HG02943 (cell line): ENCODE data around the gene MYL6.
A peak's percentile ranks its signal among the peaks of the same experiment; 100 is the strongest.
"Not testable (repeated sequence)": the region's sequence is repeated elsewhere in the genome, so short reads cannot be mapped to it uniquely, and the experiment has no call there.

Experiments used
- ATAC-seq: cut with Tn5 transposase; IDR thresholded peaks from one replicate; pipeline ENCODE4 v1.9.1; 2021; ENCODE audit warnings: mild to moderate bottlenecking, low read depth, moderate library complexity; ENCODE audit not compliant: unreplicated experiment

The MYL6 gene

DNA sequence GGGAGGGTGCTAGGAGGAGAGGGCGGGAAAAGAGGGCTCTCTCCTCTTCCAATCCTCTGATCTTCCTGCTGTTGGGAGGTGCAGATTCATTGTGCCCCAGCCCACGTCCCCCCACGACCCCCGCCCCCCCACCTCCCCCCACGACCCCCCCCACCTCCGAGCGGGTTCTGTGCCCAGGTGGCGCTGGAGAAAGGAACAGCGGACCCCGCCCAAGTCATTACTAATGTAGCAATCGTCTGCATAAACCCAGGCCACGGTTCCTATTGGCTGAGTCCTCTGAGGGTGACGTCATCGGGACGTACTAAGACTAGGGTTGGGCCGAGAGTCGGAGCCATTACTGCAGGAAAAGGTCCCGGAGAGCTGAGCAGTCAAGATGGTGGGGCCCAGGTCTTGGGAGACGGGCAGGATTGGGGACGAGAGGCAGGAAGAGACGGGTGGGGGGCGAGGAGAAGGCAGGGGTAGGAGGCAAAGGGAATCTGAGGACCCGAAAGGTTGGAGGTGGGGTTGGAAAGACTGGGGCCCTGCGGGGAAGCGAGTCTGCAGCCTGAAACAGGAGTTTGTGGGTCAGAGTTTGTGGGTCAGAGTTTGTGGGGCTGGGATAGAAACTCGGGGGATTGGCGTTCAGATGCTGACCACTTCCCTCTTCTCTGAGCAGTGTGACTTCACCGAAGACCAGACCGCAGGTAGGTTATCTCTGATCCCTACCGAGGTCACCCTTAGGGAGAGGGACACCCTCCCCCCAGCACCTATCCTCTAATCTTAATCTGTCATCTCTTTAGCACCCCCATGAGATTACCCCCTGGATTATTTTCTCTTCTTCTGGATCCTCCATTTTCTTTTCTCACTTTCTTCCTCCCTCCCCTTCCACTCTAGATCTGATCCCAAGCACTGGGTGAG lies at the start of gene MYL6:
MYL6 (plus strand) TSS at position 331 of the 897 bp plus-strand sequence; CDS start at position 374, 43 bp downstream.
- ATAC-seq: peak; percentile 75

GRCh38 chr12:56110571-56110970 lies 47.6 kb upstream of the MYL6 start:
- ATAC-seq: no peak

DNA sequence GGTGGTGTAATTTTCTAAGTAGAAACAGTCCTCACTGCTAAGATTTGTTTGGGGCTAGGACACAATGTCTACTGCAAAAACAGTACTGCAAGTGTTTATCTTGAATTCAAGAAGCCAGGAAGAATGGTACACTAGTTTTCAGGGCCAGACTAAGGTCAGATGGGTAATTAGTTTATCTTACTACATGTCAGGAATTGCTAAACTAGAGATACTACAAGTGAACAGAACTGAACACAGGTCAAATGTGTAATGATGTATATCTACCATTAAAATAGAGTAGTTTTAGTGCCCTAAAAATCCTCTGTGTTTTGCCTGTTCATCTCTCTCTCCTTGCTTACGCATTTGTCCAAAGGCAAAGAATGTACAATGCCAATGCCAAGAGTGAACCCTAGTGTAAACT lies 44.1 kb upstream of the MYL6 start:
- ATAC-seq: no peak

GRCh38 chr12:56115329-56115728 lies 42.8 kb upstream of the MYL6 start:
- ATAC-seq: no peak

DNA sequence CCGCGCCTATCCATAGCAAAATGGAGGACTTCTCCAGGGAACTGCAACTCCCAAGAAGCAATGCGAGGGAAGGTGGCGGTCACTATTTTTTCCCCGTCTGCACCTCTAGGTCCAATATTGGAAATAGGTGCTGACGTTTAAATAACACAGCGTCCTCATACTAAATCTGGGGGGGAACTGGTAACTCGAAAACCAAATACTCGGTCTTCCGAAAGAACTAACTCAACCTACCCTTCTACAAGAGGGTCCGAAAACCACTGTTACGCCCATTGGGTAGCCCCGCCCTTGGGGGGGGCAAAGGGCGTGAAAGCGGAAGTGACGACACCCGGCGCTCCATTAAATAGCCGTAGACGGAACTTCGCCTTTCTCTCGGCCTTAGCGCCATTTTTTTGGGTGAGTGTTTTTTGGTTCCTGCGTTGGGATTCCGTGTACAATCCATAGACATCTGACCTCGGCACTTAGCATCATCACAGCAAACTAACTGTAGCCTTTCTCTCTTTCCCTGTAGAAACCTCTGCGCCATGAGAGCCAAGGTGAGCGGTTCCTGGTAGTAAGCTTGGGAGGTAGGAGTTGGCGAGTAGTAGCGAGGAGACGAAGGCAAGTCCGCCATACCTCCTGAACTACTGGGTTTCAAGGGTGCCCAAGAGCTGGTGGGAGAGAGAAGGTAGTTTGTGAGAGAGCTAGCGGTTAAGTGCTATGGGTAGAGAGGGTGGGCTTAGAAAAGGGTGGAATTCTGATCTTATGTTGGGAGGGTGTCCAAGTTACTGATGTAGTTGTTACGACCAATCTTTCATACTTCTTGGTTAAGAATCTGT lies 41.7 kb upstream of the MYL6 start, which contains the start of gene RPL41:
RPL41 (plus strand) TSS at position 367 of the 815 bp plus-strand sequence.
- no peak for ATAC-seq

DNA sequence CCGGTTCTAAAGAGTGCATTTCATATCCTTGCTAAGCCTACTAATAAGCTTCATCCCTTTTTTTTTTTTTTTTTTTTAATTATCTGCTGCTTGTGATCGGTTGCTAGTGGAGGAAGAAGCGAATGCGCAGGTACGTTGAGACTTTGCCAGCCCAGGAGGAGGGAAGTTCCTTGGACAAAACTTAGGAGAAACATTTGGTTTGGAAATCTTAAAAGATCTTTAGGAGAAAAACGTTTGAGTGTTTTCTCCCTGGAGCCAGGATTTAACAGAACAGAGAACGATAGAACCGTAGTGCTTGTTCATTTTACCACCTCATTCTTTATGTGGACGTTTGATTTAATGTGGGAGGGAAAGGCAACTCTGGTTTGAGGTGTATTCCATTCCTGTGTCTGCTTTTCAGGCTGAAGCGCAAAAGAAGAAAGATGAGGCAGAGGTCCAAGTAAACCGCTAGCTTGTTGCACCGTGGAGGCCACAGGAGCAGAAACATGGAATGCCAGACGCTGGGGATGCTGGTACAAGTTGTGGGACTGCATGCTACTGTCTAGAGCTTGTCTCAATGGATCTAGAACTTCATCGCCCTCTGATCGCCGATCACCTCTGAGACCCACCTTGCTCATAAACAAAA lies 41.0 kb upstream of the MYL6 start:
- not testable (repeated sequence) for ATAC-seq

DNA sequence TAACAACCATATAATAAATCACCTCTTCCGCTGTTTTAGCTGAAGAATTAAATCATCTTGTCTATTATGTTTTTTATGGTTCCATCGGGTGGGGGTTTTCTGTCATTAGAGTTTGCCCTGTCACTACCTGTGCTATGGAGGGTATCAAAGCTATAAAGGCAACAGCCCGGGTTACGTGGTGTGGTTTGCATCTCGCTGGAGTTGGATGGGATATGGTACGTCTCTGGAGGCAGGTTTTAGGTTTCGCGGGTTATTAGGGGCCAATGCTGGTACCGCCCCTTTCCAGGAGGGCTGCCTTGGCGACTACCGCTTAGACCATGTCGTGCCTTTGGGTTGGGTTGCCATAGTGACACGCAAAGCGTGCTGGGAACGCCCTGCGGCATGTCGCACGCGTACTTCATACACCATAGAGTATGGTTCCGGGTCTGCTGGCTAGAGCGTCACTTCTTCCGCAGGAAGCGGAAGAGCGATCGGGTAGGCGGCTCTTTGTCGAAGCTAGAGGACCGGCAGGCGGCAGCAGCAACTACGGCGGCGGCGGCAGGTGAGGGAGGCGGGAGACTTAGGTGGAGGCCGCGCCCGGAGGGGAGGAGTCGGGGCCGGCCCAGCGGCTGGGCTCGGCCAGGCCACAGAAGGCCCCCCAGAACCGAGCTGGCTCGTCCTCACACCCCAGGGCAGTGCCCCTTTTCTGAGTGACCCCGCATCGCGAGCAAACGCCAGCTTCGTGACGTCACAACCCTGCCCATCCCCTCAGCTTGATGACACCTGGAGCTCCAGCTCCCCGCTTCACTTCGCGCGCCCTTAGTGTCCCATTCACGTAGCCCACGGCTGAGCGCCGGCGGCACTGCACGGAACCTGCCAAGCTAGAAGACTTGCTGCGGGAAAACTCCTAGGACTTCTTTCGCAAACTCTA lies 40.1 kb upstream of the MYL6 start, which contains the start of gene ZC3H10:
ZC3H10 (plus strand) TSS at position 489 of the 910 bp plus-strand sequence. CDS start 2,297 bp downstream, outside the sequence.
- ATAC-seq: peak; percentile 79

- peak; percentile 3 for ATAC-seq
Measured at GRCh38 chr12:56118688-56119357, 39.3 kb upstream of the MYL6 start.

DNA sequence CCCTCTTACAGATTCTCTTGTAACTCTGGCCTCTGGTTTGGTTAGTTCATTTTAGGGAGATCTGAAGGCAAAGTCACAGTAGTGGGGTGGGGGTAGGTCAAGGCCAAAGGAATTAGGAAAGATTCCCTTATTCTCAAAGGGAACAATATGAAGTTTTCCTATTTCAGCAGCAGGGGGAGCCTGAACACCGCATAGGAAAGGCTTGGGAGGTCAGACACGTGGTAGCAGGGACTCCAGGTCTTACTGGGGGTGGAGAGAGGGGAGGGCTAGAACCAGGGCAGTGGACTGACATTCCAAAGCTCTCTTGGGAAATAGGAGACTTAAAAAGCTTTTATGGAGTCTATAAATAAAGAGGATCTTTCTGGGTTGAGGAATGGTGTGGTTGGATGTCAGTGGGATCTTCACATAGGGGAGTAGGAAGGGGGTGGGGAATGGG lies 38.8 kb upstream of the MYL6 start:
- no peak for ATAC-seq

GRCh38 chr12:56120158-56120846 lies 37.9 kb upstream of the MYL6 start:
- no peak for ATAC-seq

DNA sequence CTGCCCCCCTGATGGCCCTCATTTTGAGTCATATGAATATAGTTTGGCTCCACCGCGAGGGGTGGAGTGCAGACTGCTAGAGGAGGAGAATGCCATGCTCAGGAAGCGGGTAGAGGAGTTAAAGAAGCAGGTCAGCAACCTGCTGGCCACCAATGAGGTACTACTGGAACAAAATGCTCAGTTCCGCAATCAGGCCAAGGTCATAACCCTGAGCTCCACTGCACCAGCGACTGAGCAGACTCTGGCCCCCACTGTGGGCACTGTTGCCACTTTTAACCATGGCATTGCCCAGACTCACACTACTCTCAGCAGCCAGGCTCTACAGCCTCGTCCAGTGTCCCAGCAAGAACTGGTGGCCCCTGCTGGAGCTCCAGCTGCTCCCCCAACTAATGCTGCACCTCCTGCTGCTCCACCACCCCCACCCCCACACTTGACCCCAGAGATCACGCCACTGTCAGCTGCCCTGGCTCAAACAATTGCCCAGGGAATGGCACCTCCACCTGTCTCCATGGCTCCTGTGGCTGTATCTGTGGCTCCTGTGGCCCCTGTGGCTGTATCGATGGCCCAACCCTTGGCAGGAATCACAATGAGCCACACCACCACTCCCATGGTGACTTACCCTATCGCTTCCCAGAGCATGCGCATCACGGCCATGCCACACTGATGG lies 36.8 kb upstream of the MYL6 start:
- no peak for ATAC-seq

GRCh38 chr12:56122637-56123036 lies 35.5 kb upstream of the MYL6 start:
- no peak for ATAC-seq

GRCh38 chr12:56124133-56124532 lies 34.0 kb upstream of the MYL6 start:
- ATAC-seq: no peak

DNA sequence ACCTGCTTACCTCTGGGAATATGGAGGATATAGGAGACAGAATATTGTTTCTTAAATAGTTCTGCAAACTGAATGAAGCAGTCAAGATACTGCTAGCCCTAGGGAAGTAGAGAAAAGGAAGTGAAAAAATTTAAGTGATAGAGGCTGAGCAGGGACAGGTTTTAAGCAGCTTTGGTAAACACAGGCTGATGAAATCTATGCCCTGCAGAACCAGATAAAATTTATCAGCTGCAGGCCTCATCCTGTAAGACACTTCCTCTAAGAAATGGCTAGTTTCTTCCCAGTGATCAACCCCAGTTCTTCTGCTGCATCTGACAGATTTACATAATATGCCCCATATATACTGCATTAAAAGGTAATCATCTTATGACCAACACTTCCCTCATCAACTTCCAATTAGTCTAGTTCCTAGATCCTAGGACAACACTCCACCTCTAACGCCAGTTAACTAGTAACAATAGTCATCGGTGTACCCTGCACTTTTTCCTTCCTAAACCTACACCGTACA lies 31.4 kb upstream of the MYL6 start:
- no peak for ATAC-seq

GRCh38 chr12:56127485-56127887 lies 30.7 kb upstream of the MYL6 start:
- ATAC-seq: no peak

DNA sequence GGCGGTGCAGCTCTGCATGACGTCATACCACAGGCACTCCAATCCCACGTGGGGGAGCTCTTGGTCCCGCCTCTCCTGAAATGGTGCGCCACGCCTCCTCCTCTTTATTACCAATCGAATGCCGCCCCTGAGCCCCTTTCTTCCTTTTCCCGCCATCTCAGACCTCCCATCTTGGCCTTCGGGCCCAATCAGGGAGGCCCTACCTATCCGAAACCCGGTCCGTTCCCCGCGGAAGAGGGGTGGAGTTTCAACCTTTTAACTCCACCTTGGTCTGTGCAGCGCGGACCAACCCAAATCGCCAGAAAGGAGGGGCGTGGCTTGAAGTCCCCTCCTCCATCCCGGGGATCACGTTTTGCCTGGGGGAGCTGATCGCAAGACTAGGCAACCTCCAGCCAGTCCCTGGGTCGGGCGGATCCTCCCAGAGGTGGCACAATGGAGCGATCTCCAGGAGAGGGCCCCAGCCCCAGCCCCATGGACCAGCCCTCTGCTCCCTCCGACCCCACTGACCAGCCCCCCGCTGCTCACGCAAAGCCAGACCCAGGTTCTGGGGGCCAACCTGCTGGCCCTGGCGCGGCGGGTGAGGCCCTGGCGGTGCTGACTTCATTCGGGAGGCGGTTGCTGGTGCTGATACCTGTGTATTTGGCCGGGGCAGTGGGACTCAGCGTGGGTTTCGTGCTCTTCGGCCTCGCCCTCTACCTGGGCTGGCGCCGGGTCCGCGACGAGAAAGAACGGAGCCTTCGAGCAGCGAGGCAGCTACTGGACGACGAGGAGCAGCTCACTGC lies 30.1 kb upstream of the MYL6 start, which contains the start of gene ESYT1:
ESYT1 (plus strand) TSS at position 380 of the 782 bp plus-strand sequence; CDS start at position 433, 53 bp downstream.
- ATAC-seq: peak; percentile 84

DNA sequence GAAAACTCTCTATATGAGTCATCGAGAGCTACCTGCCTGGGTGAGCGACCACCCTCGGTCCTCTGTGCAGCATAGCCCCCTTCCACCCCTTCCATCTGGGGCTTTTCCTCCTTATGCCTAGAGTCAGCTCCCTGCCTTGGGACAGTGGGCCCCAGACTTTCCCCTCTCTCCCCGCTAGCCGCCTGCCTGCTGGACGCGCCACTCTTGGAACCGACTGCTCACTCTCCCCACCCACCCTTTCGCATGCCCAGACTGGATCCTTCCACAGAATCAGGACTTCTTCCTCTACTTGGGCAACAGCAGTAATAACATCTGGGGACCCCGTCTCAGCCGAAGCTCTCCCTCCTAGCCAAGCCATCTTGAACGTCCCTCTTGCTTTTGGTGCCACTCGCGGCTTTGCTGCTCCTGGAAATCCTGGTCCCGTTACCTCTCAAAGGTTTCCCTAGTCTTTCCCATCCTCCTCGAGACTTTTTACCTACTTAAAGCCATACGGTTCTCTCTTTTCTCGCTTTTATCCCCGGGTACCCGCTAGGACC lies 29.4 kb upstream of the MYL6 start:
- ATAC-seq: no peak
